ENCODE results near the gene LRMDA.

DNA sequence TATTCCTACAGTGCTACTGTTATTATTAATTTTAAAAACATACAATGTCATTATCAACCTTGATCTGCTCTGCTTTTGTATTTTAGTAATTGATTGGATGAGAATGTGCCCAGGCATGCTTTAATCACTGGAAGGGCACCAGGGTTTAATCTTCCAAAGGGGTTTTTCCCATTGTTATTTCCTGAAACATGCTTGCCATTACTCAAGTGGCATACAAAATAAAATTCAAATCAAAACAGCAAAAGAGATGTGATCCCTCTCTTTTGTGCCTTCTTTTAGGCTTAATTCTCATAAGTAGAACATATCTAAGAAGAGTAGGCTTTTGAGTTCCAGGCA, 963.3 kb downstream of the LRMDA start:
- TF ChIP-seq, protein P1, sequence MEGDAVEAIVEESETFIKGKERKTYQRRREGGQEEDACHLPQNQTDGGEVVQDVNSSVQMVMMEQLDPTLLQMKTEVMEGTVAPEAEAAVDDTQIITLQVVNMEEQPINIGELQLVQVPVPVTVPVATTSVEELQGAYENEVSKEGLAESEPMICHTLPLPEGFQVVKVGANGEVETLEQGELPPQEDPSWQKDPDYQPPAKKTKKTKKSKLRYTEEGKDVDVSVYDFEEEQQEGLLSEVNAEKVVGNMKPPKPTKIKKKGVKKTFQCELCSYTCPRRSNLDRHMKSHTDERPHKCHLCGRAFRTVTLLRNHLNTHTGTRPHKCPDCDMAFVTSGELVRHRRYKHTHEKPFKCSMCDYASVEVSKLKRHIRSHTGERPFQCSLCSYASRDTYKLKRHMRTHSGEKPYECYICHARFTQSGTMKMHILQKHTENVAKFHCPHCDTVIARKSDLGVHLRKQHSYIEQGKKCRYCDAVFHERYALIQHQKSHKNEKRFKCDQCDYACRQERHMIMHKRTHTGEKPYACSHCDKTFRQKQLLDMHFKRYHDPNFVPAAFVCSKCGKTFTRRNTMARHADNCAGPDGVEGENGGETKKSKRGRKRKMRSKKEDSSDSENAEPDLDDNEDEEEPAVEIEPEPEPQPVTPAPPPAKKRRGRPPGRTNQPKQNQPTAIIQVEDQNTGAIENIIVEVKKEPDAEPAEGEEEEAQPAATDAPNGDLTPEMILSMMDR (IDR thresholded peaks at IDR 0.05): no peak
- TF ChIP-seq POLR2A (IDR thresholded peaks at IDR 0.05): no peak
